Stomach (tissue), 9 donors: ENCODE data around the gene ZNF513. TPM values are rescaled to one million over a fixed set of nuclear protein-coding genes. Genes with fewer than 3 reads are reported as not detected.

Source experiments
- DNase-seq, 2 donors: peaks; one replicate each; pipeline versions ENCODE4 v3.0.0 to v3.0.0-alpha.2; 2013 to 2019
- H3K27ac ChIP-seq, 5 donors: fragments of 200-600 bp in 4 of 5; sonication (generic) in 4 of 5; one replicate each; pipeline ENCODE4 v1.5.1; 2013 to 2019; ENCODE audit warnings: mild to moderate bottlenecking in 1 of 5, moderate library complexity in 1 of 5
- H3K27me3 ChIP-seq, 3 donors: fragments of 200-600 bp; sonication (generic); one replicate each; pipeline ENCODE4 v1.5.1; 2017 to 2019; ENCODE audit warnings: mixed run types in 1 of 3
- H3K36me3 ChIP-seq, 4 donors: fragments of 200-600 bp; sonication (generic); 1 replicate in 3 of 4; 2 replicates in 1 of 4; pipeline ENCODE4 v1.5.1; 2016 to 2019
- H3K4me1 ChIP-seq, 4 donors: fragments of 200-600 bp; sonication (generic); one replicate each; pipeline ENCODE4 v1.5.1; 2016 to 2019
- H3K4me3 ChIP-seq, 4 donors: fragments of 200-600 bp; sonication (generic) in 3 of 4; one replicate each; pipeline ENCODE4 v1.5.1; 2016 to 2019; ENCODE audit warnings: mild to moderate bottlenecking in 1 of 4
- H3K9me3 ChIP-seq, 4 donors: fragments of 200-600 bp; sonication (generic); one replicate each; pipeline ENCODE4 v1.5.1; 2016 to 2019
- CTCF ChIP-seq, 7 experiments: fragments of 450-650 bp in 4 of 7; fragments of 200-600 bp in 3 of 7; sonication (generic) in 3 of 7; IDR thresholded peaks; one replicate each; pipeline ENCODE4 v1.5.1; 2016 to 2019; ENCODE audit warnings: antibody characterized with exemption in 7 of 7, control low read depth in 2 of 7, mild to moderate bottlenecking in 1 of 7
- EP300 ChIP-seq: sonication (generic); formaldehyde crosslinking; IDR thresholded peaks from one replicate; pipeline ENCODE4 v1.6.1; 2017; ENCODE audit warnings: antibody characterized with exemption
- POLR2A ChIP-seq, 4 donors: fragments of 450-650 bp; IDR thresholded peaks; one replicate each; pipeline ENCODE4 v1.6.1; 2016; ENCODE audit warnings: antibody characterized with exemption in 4 of 4, control low read depth in 2 of 4, mild to moderate bottlenecking in 1 of 4, moderate library complexity in 1 of 4
- POLR2AphosphoS5 ChIP-seq, 3 donors: sonication (generic); formaldehyde crosslinking; IDR thresholded peaks; one replicate each; pipeline ENCODE4 v1.6.1; 2016; ENCODE audit warnings: antibody characterized with exemption in 3 of 3
- WGBS, 5 donors: extraction: QIAGEN DNeasy Blood & Tissue Kit in 3 of 5; methylation state at CpG; one replicate each; pipeline versions ENCODE4 v1.1.5 to v1.1.7; 2013 to 2018; 5-methylcytosine and 5-hydroxymethylcytosine counted together
- intact Hi-C: fragments of 100-400 bp; cut with DNase I; formaldehyde crosslinking; loops from one replicate; pipeline ENCODE4 v1.15.1; 2023; ENCODE audit warnings: low total_unique reads
- polyA plus RNA-seq, 3 donors: library from polyadenylated mRNA; stranded (reverse); fragments of 200-250 nt; gene quantifications; one replicate each; pipeline ENCODE4 v1.2.3, GENCODE V29; 2013
- total RNA-seq, 5 donors: library from RNA; depleted of rRNA; stranded (reverse); fragments of >200 nt; gene quantifications; one replicate each; pipeline versions ENCODE4 v1.1.0 to v1.2.3, GENCODE V29; 2014 to 2016
- donor health status: healthy with polysubstance abuse.
- donor health status: Bipolar disorder and iron deficiency.
- donor health status: healthy.

The ZNF513 gene
- total and polyA plus RNA-seq, 8 donors = 10.3 to 58.9 (median 17.3) TPM

- WGBS, 5 donors = 74 to 82% (median 78%) methylated on average over 6 of the region's 6 CpGs
- intact Hi-C loops = no loop called here
- Histone ChIP-seq H3K4me1 (peaks cover 20 to 70% (median 53%) of the 10 kb centered on the region in 4 donors), H3K27ac (no peak overlapping the region), H3K36me3 (peaks cover 0 to 10% (median 5%) of the 10 kb centered on the region in 4 donors), H3K9me3 (no peaks in the 10 kb centered on the region), H3K27me3 (no peaks in the 10 kb centered on the region), H3K4me3 (no peak overlapping the region)
- TF ChIP-seq POLR2A (IDR thresholded peaks at IDR 0.05) (no peak), EP300 (no peak), CTCF (IDR thresholded peaks at IDR 0.05) (no peak), POLR2AphosphoS5 (IDR thresholded peaks at IDR 0.05) (no peak)
- DNase-seq = no peak
Measured at GRCh38 chr2:27351802-27352598, 28.5 kb downstream of the ZNF513 start.

GRCh38 chr2:27350106-27350693 lies 30.3 kb downstream of the ZNF513 start:
- no peak overlapping the region for H3K27ac ChIP-seq
- 69 to 77% (median 72%) methylated on average over 7 of the region's 7 CpGs for WGBS, 5 donors
- TF ChIP-seq POLR2AphosphoS5 (IDR thresholded peaks at IDR 0.05) (no peak), CTCF (IDR thresholded peaks at IDR 0.05) (no peak), EP300 (no peak), POLR2A (IDR thresholded peaks at IDR 0.05) (no peak)
- H3K9me3 ChIP-seq = no peaks in the 10 kb centered on the region
- H3K36me3 ChIP-seq = peaks cover 0 to 10% (median 5%) of the 10 kb centered on the region in 4 donors
- intact Hi-C loops = no loop called here
- no peaks in the 10 kb centered on the region for H3K27me3 ChIP-seq
- no peak overlapping the region for H3K4me3 ChIP-seq
- no peak for DNase-seq
- H3K4me1 ChIP-seq = peaks cover 14 to 62% (median 43%) of the 10 kb centered on the region in 4 donors

GRCh38 chr2:27347641-27348040 lies 32.9 kb downstream of the ZNF513 start:
- intact Hi-C loops = no loop called here
- peaks cover 2 to 20% (median 13%) of the 10 kb centered on the region in 4 donors for H3K36me3 ChIP-seq
- no peak for DNase-seq
- TF ChIP-seq EP300 (no peak), CTCF (IDR thresholded peaks at IDR 0.05) (no peak)
- no peaks in the 10 kb centered on the region for H3K9me3 ChIP-seq
- peaks cover 0 to 36% (median 19%) of the 10 kb centered on the region in 4 donors for H3K4me1 ChIP-seq
- no peaks in the 10 kb centered on the region for H3K27me3 ChIP-seq
- 82 to 95% (median 92%) methylated on average over 2 of the region's 2 CpGs for WGBS, 5 donors
- H3K4me3 ChIP-seq = no peak overlapping the region
- no peak overlapping the region for H3K27ac ChIP-seq

GRCh38 chr2:27336173-27336572 lies 44.4 kb downstream of the ZNF513 start:
- intact Hi-C loops = no loop called here
- no peaks in the 10 kb centered on the region for H3K4me1 ChIP-seq

More at GRCh38 chr2:27336173-27336572, 44.4 kb downstream of the ZNF513 start:
- DNase-seq = no peak
- no peak overlapping the region for H3K27ac ChIP-seq
- no peaks in the 10 kb centered on the region for H3K27me3 ChIP-seq
- TF ChIP-seq POLR2A (IDR thresholded peaks at IDR 0.05) (no peak), EP300 (no peak), POLR2AphosphoS5 (IDR thresholded peaks at IDR 0.05) (no peak), CTCF (IDR thresholded peaks at IDR 0.05) (no peak)
- no peaks in the 10 kb centered on the region for H3K9me3 ChIP-seq
- peaks cover 65 to 100% (median 100%) of the 10 kb centered on the region in 4 donors for H3K36me3 ChIP-seq
- 94 to 98% (median 95%) methylated on average over 7 of the region's 7 CpGs for WGBS, 5 donors
- no peak overlapping the region for H3K4me3 ChIP-seq
